ENCODE measurements around the gene PHGDH.

GRCh38 chr1:119676571-119677206, 35.0 kb upstream of the PHGDH start:
- TF ChIP-seq CTCF (IDR thresholded peaks at IDR 0.05) (peak in 1 of 4 experiments; percentile 6), POLR2A (IDR thresholded peaks at IDR 0.05) (no peak)
